Measurements from ENCODE around the gene NAA25. TPM values are rescaled to one million over a fixed set of nuclear protein-coding genes. Genes with fewer than 3 reads are reported as not detected.

Gene NAA25
- total and polyA plus RNA-seq, 2 of the 4 experiments (the other 2 are of a cell fraction) = 10.3 to 25.5 TPM

DNA sequence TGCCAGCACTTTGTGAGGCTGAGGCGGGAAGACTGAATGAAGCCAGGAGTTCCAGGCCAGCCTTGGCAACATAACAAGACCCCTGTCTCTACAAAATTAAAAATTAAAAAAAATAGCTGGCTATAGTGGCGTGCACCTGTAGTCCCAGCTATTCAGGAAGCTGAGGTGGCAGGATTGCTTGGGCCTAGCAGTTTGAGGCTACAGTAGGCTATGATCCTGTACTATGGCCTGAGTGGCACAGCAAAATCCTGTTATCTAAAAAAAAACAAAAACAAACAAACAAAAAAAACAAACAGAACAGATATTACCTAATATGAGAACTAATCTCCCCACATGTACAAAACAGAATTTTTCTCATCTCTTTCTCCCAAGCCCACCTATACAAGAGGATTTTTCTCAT, 111.3 kb downstream of the NAA25 start:
- H3K23ac ChIP-seq (ENCODE audit: low read depth, low read length) = no peak overlapping the region
- intact Hi-C loops (cut with micrococcal nuclease) = no loop called here
- no peak overlapping the region for H3K14ac ChIP-seq (replicated peaks; ENCODE audit: low read depth, low read length)
- H3K27ac ChIP-seq (ENCODE audit: insufficient read depth, low read length) = no peak overlapping the region
- no peaks in the 10 kb centered on the region for H3K79me1 ChIP-seq (ENCODE audit: low read depth in 1 of 2, low read length in 2 of 2)
- WGBS, 2 experiments (ENCODE audit: extremely low coverage in 2 of 2, insufficient read length in 1 of 2) = no CpG with 5 or more reads among the region's 2 CpGs
- H3K4ac ChIP-seq (ENCODE audit: low read depth, low read length) = no peak overlapping the region
- in situ Hi-C loops (cut with MboI; ENCODE audit: low sequenced_read_pairs) = no loop called here
- H3K9ac ChIP-seq (ENCODE audit: low read depth, low read length) = no peak overlapping the region
- H2AK9ac ChIP-seq (replicated peaks; ENCODE audit: low read depth, low read length, poor library complexity) = no peak overlapping the region
- H3K27me3 ChIP-seq (ENCODE audit: control insufficient read depth, insufficient read depth, low read length) = no peaks in the 10 kb centered on the region
- peaks cover 3% of the 10 kb centered on the region; the same call in 1 of the 2 replicates for H3K4me1 ChIP-seq (ENCODE audit: control insufficient read depth, insufficient read depth, low read length)
- H3K18ac ChIP-seq (ENCODE audit: low read depth, low read length) = no peak overlapping the region
- no peak for ATAC-seq (ENCODE audit: low read depth)
- dilution Hi-C loops (cut with HindIII; ENCODE audit: low sequenced_read_pairs, unreplicated experiment) = no loop called here
- CTCF ChIA-PET = no interaction called here
- no peak overlapping the region for H2BK15ac ChIP-seq (ENCODE audit: low read depth, low read length)
- no peak overlapping the region for H2BK20ac ChIP-seq (ENCODE audit: low read depth, low read length)
- H4K8ac ChIP-seq (ENCODE audit: low read depth in 2 of 2, low read length in 2 of 2) = no peak overlapping the region
- H4K20me1 ChIP-seq (ENCODE audit: insufficient read depth, low read length) = no peaks in the 10 kb centered on the region
- H3K36me3 ChIP-seq (ENCODE audit: control insufficient read depth, insufficient read depth, low read length) = no peaks in the 10 kb centered on the region
- TF ChIP-seq SMC3 (IDR thresholded peaks at IDR 0.05; ENCODE audit: low read depth, low read length) = no peak
- TF ChIP-seq POLR2A (IDR thresholded peaks at IDR 0.05; ENCODE audit: low read depth, low read length) = no peak
- TF ChIP-seq BHLHE40 (IDR thresholded peaks at IDR 0.05; ENCODE audit: low read depth, low read length) = no peak
- TF ChIP-seq CEBPB (IDR thresholded peaks at IDR 0.05; ENCODE audit: low read depth, low read length) = no peak
- no peak for TF ChIP-seq MAZ (IDR thresholded peaks at IDR 0.05; ENCODE audit: borderline replicate concordance, low read depth, low read length)
- no peak for TF ChIP-seq RAD21 (IDR thresholded peaks at IDR 0.05; ENCODE audit: low read length)
- no peak for TF ChIP-seq RFX5 (IDR thresholded peaks at IDR 0.05; ENCODE audit: low read depth, low read length)
- TF ChIP-seq, protein P1, sequence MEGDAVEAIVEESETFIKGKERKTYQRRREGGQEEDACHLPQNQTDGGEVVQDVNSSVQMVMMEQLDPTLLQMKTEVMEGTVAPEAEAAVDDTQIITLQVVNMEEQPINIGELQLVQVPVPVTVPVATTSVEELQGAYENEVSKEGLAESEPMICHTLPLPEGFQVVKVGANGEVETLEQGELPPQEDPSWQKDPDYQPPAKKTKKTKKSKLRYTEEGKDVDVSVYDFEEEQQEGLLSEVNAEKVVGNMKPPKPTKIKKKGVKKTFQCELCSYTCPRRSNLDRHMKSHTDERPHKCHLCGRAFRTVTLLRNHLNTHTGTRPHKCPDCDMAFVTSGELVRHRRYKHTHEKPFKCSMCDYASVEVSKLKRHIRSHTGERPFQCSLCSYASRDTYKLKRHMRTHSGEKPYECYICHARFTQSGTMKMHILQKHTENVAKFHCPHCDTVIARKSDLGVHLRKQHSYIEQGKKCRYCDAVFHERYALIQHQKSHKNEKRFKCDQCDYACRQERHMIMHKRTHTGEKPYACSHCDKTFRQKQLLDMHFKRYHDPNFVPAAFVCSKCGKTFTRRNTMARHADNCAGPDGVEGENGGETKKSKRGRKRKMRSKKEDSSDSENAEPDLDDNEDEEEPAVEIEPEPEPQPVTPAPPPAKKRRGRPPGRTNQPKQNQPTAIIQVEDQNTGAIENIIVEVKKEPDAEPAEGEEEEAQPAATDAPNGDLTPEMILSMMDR (conservative IDR thresholded peaks at IDR 0.05; ENCODE audit: low read depth, low read length) = no peak
- TF ChIP-seq MAFK (IDR thresholded peaks at IDR 0.05; ENCODE audit: low read depth, low read length) = no peak
- TF ChIP-seq NFE2L2 (IDR thresholded peaks at IDR 0.05; ENCODE audit: low read depth, low read length) = no peak
- TF ChIP-seq, protein P2, sequence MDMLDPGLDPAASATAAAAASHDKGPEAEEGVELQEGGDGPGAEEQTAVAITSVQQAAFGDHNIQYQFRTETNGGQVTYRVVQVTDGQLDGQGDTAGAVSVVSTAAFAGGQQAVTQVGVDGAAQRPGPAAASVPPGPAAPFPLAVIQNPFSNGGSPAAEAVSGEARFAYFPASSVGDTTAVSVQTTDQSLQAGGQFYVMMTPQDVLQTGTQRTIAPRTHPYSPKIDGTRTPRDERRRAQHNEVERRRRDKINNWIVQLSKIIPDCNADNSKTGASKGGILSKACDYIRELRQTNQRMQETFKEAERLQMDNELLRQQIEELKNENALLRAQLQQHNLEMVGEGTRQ (IDR thresholded peaks at IDR 0.05; ENCODE audit: low read depth, low read length) = no peak
- no peak for TF ChIP-seq MXI1 (IDR thresholded peaks at IDR 0.05; ENCODE audit: borderline replicate concordance, low read depth, low read length)
- TF ChIP-seq RCOR1 (IDR thresholded peaks at IDR 0.05; ENCODE audit: insufficient replicate concordance, low read length) = no peak
- no peak for TF ChIP-seq CHD1 (IDR thresholded peaks at IDR 0.05; ENCODE audit: low read depth, low read length)
- TF ChIP-seq, protein P3, sequence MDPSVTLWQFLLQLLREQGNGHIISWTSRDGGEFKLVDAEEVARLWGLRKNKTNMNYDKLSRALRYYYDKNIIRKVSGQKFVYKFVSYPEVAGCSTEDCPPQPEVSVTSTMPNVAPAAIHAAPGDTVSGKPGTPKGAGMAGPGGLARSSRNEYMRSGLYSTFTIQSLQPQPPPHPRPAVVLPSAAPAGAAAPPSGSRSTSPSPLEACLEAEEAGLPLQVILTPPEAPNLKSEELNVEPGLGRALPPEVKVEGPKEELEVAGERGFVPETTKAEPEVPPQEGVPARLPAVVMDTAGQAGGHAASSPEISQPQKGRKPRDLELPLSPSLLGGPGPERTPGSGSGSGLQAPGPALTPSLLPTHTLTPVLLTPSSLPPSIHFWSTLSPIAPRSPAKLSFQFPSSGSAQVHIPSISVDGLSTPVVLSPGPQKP (IDR thresholded peaks at IDR 0.05; ENCODE audit: borderline replicate concordance, low read depth, low read length) = no peak
- H2AFZ ChIP-seq (replicated peaks; ENCODE audit: low read length, poor library complexity) = no peak overlapping the region
- H2BK5ac ChIP-seq (ENCODE audit: low read depth, low read length, poor library complexity, severe bottlenecking) = no peak overlapping the region
- no peak for DNase-seq
- H4K5ac ChIP-seq (ENCODE audit: low read depth, low read length) = no peak overlapping the region
- H3K4me3 ChIP-seq (ENCODE audit: insufficient read depth, low read depth, low read length) = no peak overlapping the region
- H2BK120ac ChIP-seq (ENCODE audit: low read depth, low read length) = no peak overlapping the region
- POLR2A ChIA-PET (ENCODE audit: unreplicated experiment) = no interaction called here
- no peak overlapping the region for H3K56ac ChIP-seq (ENCODE audit: extremely low read depth, insufficient read depth, low read length)
- no peaks in the 10 kb centered on the region for H3K9me1 ChIP-seq (ENCODE audit: insufficient read depth, low read length)
- no peak overlapping the region for H3K4me2 ChIP-seq (ENCODE audit: low read depth, low read length)
- BruUV-seq (replicated peaks) = no TSS peak
- H4K91ac ChIP-seq (ENCODE audit: insufficient read depth, low read depth, low read length) = no peak overlapping the region
- no peak overlapping the region for H2AK5ac ChIP-seq (ENCODE audit: low read depth, low read length)
- no peaks in the 10 kb centered on the region for H3K9me3 ChIP-seq (ENCODE audit: control insufficient read depth, insufficient read depth, low read length)

Data from IMR-90 (cell line).